Hematopoietic multipotent progenitor cell (in vitro differentiated cells): ENCODE data around the gene CD22. TPM values are rescaled to one million over a fixed set of nuclear protein-coding genes. Genes with fewer than 3 reads are reported as not detected.

Experiments used
- DNase-seq, 3 donors: peaks; one replicate each; pipeline ENCODE4 v3.0.0-alpha.2; 2011 to 2015; ENCODE audit warnings: low read depth in 2 of 3, low spot score in 2 of 3
- total RNA-seq: library from RNA; depleted of rRNA; stranded (reverse); fragments of >200 nt; gene quantifications from one replicate; pipeline ENCODE4 v1.2.3, GENCODE V29; 2012

CD22 gene
- total RNA-seq, 1 donor: 11.0 TPM

GRCh38 chr19:35337097-35337983 lies 8.4 kb downstream of the CD22 start:
- no peak for DNase-seq

GRCh38 chr19:35337984-35338296 lies 9.0 kb downstream of the CD22 start:
- DNase-seq: no peak

GRCh38 chr19:35340431-35340830 lies 11.4 kb downstream of the CD22 start:
- DNase-seq: no peak

GRCh38 chr19:35341006-35341405 lies 12.0 kb downstream of the CD22 start:
- no peak for DNase-seq

- DNase-seq: no peak
These were observed 12.7 kb downstream of the CD22 start for GRCh38 chr19:35341565-35342225.

DNA sequence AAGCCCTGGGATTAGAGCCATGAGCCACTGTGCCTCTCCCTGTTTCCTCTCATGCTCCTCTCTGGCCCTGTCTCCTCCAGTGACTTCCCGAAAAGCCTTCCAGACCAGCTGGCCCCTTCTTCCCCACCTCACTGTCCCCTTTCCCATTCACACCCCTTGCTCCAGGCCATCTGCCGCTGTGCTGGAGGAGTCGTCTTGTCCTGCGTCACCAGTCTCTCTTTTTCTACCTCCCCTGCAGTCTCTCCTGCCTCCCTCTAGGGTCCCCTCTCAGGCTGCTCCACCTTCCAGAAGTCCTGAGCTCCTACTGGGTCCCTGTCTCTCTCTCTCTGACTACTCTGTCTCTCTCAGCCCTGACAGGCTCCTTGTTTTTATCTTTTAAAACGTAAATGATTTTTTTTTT lies 13.4 kb downstream of the CD22 start:
- DNase-seq: no peak

- DNase-seq: no peak
These were observed 15.6 kb downstream of the CD22 start for GRCh38 chr19:35344511-35345031.

DNA sequence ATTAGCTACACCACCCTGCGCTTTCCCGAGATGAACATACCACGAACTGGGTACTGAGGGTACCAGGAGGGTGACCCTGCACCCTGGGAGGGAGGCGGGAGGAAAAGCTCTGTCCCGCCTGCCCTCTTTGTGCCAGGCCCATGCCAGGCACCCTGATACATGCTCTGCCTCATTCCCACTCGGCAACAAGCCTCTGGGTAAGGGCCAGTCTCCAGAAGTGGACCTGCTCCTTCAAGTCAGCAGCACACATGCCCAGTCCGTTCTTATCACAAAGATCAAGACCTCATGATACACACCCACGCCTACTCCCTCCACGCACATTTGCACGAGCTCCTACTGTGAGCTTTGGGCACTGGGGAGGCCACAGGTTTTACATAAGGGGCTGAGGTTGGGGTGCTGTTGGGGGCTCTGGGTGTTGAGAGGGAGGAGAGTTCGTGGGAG lies 16.7 kb downstream of the CD22 start:
- no peak for DNase-seq

DNA sequence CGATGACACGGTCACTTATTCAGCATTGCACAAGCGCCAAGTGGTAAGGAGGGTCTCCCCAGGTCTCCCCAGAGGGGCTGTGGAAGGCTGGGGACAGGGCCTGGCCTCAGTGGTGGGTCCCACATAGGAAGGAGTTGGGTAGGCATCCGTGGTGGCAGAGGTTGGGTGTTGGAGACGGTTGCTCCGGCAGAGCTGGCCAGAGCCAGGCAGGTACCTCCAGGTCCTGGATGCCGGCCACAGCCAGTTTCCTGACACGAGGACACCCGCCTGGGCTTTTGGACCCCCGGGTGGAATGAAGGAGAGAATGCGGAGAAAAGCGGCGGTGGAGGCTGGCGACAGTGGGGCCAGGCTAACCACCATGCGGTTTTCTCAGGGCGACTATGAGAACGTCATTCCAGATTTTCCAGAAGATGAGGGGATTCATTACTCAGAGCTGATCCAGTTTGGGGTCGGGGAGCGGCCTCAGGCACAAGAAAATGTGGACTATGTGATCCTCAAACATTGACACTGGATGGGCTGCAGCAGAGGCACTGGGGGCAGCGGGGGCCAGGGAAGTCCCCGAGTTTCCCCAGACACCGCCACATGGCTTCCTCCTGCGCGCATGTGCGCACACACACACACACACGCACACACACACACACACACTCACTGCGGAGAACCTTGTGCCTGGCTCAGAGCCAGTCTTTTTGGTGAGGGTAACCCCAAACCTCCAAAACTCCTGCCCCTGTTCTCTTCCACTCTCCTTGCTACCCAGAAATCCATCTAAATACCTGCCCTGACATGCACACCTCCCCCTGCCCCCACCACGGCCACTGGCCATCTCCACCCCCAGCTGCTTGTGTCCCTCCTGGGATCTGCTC lies 17.4 kb downstream of the CD22 start:
- peak; percentile 34 to 88 (median 85) for DNase-seq

DNA sequence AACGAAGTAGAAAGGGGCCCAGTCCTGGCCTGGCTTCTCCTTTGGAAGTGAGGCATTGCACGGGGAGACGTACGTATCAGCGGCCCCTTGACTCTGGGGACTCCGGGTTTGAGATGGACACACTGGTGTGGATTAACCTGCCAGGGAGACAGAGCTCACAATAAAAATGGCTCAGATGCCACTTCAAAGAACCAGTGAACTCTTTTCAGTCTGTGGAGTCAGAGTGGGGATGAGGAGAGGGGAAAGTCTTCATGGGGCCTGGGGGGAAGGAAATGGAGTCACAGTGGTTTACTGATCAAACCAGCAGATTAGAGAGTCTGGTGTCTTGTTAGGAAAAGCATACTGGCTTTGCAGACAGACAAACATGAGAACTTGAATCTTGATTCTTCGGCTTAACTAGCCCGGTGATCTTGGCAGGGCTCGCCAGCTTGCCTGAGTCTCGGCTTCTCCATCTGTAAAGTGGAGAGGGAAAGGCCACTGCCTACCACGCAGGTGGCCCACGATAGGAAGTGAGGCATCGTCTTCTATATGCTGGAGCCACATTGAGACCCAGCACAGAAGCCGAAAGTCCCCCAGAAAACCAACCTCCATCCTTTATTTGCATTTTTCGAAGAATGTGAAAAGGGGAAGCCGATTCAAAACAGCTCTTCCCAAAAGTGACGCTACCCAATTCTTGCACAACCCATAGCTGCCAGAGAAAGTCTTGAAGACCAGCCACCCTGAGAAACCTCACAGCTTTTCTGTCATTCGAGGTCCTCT lies 18.4 kb downstream of the CD22 start, which contains the start of gene FFAR1:
TSS of gene FFAR1 (plus strand) at position 732 of the 759 bp plus-strand sequence. CDS start 3,650 bp downstream, outside the sequence.
- DNase-seq: peak in 2 of 3 donors; percentile 80 to 87

DNA sequence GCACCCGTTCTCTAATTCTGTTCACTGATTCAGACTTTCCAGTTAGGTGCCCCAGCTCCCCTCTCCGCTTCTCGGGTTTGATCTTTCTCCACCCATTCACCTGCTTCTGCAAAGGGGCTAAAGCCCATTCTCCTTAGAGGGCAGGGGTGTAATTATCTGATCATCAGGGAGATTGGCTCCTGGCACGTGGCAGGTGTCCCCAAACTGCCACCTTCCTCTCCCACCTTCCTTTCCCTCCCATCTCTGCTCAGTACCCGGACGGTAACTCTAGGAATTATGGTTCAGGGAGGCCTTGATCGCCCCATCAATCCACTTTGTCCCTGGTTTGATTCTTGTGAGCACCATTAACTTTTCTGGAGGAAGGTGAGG lies 18.9 kb downstream of the CD22 start:
- no peak for DNase-seq

DNA sequence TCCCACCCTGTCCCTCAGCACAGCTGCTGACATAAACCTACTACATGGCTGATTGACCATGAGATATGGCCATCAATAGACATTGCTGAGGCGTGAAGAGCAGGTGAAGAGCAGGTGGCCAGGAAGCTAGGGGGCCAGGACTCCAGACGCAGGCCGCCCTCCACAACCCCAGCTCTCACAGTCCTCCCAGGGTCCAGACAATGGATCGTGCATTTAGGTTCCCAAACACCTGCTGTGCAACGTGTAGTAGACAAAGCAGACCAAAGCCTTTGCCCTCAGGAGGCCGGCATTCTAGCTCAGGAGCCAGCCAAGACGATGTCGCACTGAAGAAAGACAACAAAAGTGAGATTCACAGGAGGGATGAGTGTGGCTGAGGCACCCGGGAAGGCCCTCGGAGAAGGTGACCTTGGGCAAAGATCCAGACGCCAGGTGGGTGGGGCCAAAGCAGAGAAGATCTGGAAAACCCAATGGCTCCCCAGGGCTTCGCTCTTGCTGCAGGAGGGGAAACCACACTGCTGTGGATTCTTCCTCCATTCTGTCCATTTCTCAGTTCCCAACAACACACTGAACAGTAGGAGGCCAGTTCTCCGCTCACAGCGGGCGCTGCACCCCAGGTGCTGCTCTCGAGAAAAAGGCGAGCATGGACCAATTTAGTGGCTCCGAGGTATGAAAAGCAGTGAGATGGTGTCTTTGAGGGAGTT lies 20.1 kb downstream of the CD22 start:
- DNase-seq: no peak

DNA sequence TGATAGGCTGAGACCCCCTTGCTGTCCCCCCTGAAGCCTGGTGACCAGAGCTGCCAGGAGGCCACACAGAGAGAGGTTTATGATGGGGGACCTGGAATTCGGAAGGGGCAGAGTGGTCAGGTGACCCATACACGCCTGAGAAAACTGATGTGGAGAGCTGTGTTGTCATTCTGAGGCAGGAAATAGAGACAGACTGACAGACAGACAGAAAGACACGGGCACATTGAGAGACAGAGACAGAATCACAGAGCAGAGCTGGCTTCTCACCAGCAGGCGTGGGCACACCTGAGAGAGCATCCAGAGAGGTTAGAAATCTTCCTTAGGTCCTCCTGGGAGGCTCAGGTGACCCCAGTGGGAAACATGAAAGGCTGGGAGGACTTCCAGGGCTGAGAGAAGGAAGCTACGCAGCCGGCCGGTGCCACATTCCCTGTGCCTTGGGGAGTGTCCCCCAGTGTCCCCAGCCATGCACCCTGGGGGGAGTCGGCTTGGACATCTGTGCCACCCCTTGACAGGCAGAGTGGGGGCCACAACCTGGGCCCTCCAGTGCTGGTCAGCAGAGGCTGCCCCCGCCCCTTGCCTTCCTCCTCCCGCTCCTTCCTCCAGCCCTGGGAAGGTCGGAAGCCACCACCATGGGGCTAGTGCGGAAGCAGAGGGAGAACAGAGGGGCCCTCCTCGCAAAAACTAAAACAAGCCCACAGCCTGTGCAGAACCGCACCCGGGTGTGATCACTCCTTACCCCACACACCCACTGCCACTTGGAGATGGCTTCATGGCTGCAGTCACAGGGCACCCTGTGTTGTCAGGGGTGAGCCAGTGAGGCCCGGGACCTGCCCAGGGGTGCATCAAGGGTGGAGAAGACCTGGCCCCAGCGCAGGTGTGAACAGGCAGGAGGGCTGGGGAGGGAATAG lies 20.9 kb downstream of the CD22 start:
- DNase-seq: no peak

GRCh38 chr19:35350591-35350990 lies 21.6 kb downstream of the CD22 start:
- DNase-seq: no peak

- no peak for DNase-seq
These were observed 22.6 kb downstream of the CD22 start for GRCh38 chr19:35351411-35352176.

DNA sequence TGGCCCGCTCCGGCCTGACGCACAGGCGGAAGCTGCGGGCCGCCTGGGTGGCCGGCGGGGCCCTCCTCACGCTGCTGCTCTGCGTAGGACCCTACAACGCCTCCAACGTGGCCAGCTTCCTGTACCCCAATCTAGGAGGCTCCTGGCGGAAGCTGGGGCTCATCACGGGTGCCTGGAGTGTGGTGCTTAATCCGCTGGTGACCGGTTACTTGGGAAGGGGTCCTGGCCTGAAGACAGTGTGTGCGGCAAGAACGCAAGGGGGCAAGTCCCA lies 23.1 kb downstream of the CD22 start:
- no peak for DNase-seq

DNA sequence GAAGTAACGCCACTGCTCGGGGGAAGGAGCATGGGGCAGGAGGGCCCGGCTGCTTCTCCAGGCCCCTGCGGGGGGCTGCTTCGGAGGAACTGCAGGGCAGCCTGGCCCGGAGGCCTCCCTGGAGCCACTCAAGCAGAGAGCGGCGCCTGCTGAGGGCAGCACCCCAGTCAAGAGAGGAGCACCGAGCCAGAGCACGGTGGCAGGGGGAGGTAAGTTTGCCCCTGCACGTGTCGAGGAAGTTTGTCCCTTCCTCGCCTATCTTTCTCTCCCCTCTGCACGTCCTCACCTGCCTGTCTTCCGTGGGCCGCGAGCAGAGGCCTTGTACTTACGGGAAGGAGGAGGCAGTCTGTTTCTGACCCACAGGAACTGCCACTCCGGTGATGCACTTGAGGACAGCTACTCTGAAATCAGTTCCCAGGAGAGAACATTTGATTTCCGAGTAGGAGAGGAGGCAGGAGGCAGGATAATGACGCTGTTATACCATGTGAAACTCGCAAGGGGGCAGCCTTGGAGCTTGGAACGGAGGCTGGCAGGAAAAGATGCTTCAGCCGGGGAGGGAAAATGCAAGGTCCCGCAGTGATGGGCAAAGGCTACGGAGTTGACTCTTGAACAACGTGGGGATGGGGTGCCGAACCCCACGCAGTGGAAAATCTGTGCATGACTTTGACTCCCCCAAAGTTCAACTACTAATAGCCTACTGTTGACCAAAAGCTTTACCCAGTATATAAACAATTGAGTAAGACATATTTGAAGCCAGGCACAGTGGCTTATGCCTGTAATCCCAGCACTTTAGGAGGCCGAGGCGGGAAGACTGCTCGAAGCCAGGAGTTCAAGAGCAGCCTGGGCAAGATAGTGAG lies 23.7 kb downstream of the CD22 start:
- peak; percentile 60 to 77 (median 74) for DNase-seq
